T-helper 9 cell (primary cell): ENCODE results near the gene PPP1R26.
"Not testable (repeated sequence)": the region's sequence is repeated elsewhere in the genome, so short reads cannot be mapped to it uniquely, and the experiment has no call there.

Experiments used
- DNase-seq: peaks from one replicate; pipeline ENCODE4 v3.0.0-alpha.2; 2020

Gene PPP1R26

DNA sequence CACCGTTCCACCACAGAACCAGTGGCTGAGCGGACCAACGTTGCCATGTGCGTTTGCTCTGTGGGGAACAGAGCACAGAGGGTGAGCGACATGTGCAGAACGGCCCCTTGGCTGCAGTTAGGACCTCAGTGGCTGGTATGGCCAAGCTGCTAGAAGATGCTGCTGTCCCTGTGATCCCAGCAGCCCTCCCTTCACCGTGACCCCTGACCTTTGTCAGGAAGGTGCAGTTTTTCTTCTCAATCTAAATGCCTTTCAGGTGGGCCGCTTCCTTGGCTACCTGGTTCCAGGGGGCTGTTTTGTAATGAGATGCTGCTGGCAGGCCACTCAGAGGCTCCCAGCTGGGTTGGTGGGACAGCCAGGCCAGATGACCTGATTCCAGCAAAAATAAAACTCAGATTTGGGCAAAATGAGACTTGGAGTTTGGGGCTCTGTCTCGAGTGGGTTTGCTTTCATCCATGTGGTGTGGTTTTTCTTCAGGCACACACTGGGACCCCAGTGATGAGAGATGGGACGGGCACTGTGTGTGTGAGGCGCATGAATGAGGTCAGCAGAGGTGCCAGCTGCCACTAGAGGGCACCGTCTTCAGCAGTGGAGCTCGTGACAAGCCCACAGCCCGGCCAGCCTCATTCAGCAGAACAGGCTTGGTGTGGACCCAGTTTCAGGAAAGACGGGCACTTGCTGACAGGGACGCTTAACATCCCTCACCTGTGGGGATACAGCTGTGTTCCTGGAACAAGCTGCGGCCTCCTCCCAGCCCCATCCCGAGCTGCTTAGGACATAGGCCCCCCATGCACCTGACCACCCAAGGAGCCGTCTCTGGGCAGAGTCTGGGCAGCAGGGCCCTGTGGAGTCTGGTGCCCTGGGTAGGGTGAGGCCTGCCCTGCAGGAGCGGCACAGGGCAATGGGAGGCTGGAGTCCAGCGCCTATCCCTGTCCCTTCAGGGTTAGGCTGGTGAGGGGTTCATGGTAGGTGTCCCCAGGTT, 25.0 kb downstream of the PPP1R26 start:
- peak; percentile 39 for DNase-seq

DNA sequence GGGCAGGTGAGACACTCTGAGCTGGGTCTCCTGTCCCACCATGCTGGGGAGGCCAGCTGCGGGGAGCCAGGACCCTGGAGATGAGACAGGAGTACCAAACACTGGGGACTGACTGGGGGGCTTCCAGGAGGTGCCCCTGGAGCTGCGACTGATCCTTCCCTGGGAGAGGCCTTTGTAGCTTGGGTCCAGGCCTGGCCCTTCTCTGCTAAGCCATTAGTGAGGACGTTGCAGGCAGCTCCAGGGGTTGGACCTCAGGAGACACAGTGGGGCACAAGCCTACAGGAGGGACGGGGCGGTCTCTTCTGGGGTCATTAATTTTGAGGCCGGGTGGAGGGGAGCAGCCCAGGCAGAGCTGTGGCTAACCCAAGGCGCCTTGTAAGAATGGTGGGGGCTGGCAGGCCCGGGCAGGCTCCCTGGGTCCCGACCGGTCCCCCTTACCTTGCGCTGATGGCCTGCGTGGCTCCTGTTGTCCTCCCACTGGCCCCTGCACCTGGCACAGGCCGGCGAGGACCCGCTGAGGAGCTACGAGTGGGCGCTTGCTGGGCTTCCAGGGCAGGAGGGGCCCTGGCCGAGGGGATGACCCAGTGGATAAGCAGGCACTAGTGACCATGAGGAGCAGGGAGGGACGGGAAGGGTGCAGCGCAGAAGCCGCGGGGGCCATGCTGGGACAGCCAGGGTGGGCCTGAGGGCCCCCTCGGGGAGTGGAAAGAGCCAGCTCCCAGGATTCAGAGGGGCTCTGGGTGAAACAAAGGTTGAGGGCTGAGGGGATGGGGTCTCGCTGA, 26.0 kb downstream of the PPP1R26 start:
- DNase-seq: no peak

DNA sequence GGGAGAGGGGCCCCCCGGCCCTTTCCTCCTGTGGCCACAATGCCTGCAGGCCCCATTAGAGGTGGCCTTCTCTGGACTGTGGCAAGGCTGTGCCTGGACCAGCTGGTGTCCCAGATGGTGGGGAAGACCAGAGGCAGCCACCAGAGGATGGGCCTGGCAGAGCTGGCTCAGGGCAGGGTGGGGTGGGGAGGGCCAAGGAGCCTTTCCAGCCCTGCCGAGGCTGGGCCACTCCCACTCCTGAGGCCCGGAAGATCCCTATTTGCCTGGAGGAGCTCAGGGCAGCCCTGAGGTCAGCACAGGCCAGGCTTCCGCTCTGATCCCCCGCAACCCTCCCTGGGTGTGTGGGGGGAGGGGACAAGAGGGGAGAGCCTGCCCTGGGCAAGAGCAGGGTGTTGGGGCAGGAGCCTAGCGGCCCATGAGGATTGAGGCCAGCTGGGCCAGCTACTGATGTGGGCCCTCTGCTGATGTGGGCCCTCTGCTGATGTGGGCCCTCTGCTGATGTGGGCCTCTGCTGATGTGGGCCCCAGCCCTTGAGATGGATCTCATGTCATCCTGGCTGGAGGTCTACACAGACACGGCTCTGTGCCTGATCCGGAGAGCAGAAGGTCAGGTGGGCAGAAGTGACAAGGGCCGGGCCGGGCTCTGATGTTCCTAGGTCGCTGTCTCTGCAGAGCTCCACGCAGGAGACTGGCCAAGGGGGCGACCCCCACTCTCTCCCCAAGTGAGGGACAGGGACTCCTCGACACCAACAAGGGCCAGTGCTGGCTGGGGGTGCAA, 26.9 kb downstream of the PPP1R26 start:
- DNase-seq: no peak

DNA sequence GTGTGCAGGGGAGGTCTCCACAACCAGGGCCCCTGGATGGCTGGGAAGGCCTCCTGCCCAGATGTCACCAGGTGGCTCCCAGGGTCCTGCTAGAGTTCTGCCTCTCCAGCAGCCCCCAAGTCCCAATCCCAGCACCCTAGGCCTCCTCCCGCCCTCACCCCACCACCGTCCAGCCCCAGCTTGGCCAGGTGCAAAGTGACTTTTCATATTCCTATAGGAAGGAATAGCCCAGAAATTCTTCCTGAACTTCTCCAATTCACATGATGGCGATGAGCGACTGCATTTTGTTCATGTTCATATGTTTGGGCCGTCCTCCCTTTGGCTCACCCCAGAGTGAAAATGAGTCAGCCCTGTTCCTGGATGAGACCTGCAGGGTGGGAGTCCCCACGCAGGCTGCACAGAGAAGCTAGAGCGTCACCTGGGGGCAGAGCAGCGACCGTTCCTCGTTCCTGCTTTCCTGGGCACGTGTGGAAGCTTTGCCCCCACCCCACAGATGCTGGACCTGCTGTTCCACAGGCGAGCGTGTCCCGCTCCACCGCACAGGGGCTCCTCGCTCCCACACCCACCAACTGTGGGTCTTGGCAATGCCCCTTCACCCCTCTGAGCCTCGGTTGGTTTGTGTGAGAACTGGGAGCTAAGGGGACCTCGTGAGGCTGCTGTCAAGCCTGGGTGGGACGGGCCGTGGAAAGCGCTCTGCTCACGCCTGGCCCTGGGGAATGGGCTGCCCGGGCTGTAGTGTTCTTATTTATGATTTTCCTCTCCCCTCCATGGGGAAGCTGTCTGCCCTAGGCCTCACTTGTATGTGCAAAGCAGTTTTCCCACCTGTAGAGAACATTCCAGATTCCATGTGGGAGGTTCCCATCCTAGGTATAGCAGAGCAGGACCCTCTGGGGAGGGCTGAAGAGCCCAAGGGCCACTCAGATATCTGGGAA, 27.8 kb downstream of the PPP1R26 start:
- DNase-seq: no peak

DNA sequence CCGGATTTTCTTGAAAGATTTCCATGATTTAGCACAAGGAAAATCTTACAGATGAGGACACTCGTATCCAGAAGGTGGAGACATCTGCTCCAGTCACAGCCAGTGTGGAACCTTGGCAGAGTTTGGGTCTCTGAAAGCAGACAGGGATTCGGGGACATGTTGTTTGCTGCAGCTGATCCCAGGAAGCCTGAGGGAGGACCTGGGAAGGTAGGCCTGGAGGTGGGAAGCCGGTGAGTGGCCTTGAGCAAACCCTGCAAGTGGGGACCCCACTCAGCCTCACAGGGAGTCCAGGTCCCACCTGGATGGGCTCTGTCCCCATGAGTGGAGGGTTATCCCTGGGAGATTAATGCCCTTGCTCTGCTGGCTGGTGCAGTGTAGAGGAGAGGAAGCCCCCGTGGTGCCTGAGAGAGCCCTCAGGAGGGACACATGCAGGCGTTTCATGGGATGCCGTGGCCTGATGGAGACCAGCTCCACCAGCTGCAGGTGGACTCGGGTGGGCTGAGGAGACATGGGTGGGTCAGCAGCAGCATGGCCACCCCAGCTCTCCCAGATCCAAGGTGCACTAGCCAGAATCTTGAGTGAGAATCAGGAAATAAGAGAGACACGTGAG, 28.7 kb downstream of the PPP1R26 start:
- no peak for DNase-seq

DNA sequence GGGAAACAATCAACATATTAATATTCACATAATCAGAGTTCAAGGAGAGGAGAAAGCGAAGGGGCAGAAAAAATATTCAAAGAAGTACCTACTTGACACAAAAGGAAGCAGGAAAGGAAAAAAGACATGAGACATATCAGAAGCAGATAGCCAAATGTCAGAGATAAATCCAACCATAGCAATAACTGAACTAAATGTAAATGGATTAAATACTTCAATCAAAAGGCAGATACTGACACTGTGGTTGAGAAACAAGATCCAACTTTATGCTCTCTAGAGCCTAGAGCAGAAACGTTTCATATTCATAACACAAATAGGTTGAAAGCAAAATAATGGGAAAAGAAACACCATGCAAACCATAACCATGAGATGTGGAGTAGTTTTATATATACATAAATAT, 29.9 kb downstream of the PPP1R26 start:
- no peak for DNase-seq

DNA sequence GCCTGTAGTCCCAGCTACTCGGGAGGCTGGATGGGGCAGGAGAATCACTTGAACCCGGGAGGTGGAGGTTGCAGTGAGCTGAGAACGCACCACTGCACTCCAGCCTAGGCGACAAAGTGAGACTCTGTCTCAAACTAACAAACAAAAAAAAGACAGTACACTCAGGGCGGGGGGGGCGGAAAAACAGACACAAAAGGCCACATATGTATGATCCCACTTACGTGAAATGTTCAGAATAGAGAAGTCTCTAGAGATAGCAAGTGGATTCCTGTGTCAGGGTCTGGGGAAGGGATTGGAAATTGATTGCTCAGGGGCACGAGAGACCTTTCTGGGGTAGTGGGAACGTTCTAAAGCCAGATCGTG, 32.6 kb downstream of the PPP1R26 start:
- no peak for DNase-seq

DNA sequence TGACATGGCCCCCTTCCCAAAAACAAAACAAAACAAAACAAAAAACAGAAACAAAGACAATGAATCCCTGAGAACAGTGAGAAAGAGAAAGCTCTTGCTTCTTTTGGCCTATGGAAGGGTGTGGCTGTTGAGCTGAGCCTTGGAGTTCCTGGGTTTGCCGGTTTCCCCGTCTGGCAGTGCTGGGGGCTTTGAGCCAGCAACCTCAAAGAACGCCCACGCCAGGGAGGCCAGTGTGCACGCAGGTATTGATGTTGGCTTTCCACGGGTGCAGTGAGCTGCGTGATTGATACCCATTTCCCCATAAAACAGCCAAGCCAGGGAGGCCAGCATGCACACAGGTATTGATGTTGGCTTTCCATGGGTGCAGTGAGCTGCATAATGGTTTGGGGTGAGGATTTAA, 33.3 kb downstream of the PPP1R26 start:
- DNase-seq: no peak

DNA sequence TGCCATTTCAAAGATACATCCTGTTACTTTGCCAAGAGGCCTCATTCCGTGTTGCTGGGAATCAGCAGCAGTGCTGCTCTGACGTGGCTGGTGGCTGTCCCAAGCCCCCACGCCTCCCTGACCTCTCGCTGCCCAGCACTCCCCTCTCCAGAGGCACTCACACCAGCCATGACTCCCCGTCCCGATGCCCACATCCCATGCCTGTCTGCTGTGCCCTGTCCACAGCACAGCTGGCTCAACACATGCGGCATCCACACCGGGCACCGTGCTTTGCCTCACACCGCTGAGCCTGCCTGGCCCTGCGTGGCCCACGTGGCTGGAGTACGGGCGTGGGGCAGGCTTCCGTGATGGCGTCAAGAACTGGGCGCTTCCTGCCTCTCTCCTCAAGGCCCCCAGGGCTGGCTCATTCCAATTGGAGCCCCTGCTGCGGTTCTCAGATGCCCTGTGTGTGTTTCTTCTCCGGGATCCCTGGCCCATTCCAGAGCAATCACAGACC, 33.8 kb downstream of the PPP1R26 start:
- DNase-seq: no peak

DNA sequence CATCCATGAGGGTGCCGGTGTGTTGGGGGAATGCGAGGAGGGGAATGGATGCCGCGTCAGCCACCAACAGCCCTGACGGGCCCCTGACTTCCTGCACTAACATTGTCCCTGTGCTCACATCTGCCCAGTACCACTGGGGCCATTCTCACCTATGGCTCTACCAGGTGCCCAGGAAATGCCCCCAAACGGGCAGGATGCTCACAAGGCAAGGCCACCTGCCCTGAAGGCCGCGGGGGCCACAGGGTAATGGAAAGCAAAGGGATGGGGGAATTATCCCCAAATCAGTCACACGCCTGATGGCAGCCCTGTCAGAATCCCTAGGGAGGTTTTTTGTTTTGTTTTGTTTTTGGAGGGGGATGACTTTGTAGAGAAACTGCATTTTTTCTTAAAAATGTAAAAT, 34.3 kb downstream of the PPP1R26 start:
- not testable (repeated sequence) for DNase-seq

DNA sequence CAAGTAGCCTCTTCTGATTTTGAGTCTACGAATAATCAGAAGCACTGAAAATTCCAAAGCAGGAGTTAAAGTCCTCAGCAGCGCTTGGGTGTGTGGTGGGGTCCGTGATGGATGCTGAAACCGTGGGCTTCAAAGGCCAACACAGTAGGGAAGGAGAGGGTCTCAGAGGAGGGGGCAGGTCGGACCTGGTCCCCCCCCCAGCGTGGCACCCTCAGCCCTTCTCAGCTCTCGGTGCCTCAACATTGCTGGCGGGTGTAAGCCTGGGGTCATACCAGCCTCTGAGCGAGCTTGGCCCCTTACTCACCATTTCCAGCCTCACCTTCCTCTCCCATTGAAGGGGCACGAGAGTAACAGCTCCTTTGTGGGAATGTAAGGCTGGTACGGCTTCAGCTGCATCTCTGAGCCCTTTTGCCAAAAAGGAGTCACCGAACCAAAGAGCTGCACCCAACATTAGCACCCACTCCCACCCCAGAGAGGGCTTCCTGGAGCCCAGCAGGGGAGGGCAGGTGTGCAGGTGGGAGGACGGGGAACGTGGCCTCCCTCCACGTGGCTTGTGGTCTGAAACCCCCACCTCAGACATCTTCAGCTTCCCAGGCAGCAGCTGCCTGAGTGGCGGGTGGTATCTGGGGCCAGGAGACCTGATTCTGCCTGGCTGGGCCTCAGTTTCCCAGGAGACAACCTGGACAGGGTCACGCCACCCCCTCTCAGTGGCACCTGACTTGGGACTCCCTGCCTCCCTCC, 34.9 kb downstream of the PPP1R26 start:
- DNase-seq: no peak

DNA sequence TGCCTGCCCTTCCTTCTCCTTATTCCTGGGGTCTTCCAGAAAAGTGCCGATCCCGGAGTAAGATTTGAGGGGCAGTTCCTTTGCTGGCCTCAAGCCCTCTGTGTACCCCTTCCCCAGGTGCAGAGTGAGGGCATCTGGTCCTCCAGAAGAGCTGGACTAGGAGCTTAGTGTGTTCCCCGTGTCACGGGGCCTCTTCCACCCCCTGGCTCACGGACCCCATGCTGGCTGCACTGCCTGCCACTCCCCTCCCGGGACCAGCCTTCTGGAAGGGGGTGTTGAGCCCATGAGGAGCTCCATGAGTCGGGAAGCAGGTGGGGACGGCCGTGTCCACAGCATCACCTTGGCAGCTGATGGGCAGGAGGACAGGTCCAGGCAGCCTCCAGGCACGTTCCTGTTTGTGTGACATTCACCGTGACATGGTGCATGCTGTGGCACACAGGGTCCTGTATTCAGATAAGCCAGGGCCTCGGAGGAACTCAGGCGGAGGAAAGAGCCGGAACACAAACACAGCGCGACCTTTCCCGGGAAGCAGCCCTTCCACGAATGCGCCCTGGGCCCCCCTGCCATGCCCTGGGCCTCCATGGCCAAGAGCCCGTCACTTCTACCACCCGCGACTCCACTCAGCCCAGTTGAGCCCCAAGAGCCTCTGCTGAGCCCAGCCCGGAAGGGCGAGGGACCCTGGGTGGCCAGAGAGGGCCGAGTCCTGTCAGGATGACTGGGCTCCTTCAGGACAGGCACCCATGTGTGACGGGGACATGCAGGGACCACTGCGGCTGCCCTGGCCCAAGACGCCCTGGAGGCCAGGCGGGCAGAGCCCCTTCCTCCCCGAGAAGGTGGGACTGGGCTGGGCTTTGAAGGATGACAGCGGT, 35.7 kb downstream of the PPP1R26 start:
- no peak for DNase-seq

DNA sequence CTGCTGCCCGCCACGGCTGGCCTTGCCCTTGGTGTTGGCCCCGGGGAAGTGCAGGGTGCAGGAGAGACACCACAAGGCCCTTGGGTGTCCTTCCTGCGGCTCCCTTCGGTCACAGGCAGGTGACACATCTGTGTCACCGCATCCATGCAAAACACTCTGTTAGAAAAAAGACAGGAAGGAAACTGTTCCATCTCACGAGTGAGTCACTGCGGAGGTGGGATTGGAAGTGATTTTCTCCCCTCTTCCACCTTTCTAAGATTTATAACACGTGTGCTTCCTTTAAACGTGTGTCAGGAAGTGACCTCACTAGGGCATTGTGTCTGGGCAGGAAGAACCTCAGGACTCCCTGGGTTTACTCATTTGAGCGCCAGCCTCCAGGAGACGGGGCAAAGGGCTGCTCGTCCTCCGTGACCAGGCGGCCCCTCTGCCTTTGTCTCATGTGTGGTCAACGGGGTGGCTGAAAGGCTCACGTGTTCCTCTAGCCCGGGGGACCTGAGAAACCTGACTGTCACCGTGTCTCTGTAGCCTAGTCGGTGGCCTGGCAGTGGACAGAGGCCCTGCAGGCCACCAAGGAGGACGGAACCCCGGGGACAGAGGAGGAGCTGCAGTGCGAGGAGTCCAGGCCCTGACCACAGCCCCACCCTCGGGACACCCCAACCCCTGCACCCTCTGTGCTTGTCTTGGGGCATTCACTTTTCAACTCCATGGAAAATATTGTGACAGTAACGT, 36.7 kb downstream of the PPP1R26 start:
- no peak for DNase-seq

DNA sequence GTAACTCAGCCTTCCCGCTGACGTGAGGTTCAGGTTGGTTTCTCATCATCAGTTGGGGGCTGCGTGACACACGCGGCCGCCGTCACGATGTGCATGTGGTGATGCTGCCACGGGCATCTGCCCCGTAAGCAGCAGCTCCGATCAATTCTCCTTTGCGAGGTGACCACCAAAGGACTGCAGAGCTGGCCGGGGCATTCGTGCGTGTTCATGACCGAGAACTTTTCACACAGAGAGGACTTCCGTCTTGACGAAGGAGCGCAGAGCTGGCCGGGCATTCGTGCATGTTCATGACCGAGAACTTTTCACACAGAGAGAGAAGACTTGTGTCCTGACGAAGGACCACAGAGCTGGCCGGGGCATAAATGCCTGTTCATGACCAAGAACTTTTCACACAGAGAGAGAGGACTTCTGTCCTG, 37.8 kb downstream of the PPP1R26 start:
- DNase-seq: no peak

DNA sequence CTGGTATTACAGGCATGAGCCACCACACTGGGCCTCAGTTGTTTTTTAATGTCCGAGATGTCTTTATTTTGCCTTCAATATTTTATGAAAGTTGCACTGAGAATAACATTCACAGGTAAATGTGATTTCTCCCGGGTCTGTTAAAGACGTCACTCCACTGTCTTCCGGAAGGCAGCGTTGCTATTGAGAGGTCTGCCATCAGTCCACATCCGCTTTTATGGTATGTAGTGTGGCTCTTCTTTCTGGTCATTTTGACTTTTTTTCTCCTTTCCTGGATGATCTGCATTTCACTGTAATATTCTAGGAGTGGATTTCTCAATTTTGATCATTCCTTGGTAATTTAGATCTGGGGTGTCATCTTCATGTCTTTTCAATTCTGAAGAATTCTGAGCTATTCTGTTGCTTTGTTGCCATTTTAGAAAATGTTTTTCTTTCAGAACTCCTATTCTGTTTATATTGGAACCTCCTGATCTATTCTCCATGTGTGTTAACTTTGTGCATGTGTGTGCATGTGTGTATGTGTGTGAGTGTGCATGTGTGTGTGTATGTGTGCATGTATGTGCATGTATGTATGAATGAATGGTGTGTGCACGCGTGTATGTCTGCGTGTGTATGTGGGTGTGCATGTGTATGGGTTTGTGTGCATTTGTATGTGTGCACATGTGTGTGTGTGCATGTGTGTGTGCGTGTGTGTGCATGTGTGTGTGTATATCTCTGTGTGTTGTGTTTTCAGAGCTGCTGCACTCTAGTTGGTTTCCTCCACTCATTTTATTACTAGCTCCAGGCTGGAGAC, 39.8 kb downstream of the PPP1R26 start:
- no peak for DNase-seq

DNA sequence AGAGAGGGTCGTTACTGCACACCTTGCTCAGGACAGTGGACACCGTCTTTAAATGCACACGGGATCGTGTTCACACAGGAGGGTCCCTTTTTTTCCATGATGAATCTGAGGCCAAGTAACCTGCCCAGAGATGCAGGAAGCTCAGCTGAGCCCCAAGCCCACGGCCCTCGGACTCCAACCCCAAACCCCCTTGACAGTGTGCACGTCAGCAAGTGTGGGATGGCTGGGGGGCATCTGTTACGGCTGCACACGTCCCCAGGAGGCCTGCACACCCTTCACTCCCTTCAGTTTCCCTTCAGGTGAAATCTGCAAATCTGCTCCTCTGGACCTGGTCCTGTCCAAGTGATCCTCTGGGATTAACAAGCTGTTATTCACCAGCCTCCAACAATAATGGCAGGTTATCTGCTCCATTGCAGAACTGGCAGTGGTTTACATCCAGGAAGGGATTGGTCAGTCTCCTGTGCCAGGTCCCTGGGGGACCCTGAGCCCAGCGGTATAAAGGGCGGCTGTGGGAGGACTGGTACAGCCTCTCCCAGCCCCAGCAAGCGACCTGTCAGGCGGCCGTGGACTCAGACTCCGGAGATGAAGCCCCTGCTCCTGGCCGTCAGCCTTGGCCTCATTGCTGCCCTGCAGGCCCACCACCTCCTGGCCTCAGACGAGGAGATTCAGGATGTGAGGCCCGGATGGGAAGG, 41.5 kb downstream of the PPP1R26 start, which contains the start of gene LCN1:
LCN1 (plus strand) TSS at position 525 of the 692 bp plus-strand sequence; CDS start at position 583, 58 bp downstream.
- no peak for DNase-seq

DNA sequence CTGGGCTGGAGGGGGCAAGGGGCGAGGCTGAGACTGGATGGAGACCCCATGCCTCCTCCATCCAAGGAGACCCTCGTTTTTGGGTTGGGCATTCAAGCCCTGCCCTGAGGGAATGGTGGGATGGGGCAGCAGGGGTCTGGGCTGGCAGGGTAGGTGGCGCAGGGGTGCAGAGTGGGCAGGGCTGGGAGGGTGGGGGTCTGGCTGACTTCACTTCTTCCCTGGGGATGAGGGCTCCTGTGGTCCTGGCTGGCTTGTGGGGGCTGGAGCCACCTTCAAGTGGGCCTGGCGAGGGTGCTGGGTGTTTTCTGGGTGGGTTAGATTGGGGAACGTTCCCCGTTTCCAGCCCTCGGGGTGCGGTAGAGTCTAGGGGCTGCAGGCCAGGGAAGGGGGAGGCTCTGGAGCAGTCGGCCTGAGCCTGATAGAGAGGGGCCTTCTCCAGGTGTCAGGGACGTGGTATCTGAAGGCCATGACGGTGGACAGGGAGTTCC, 42.1 kb downstream of the PPP1R26 start:
- no peak for DNase-seq
